CD14-positive monocyte (primary cell): Measurements from ENCODE around the gene HOXB3. TPM values are rescaled to one million over a fixed set of nuclear protein-coding genes. Genes with fewer than 3 reads are reported as not detected.

Experiments used
- DNase-seq, 3 donors: peaks; one replicate each; pipeline ENCODE4 v3.0.0-alpha.2; 2011 to 2022
- H2AFZ ChIP-seq: 2 replicates; pipeline ENCODE4 v1.6.0; 2012; ENCODE audit warnings: mild to moderate bottlenecking, low read depth, low read length, inconsistent platforms; ENCODE audit not compliant: insufficient read depth, poor library complexity, severe bottlenecking
- H3K27ac ChIP-seq, 2 donors: 1 replicate in 1 of 2; 2 replicates in 1 of 2; pipeline ENCODE4 v1.5.1; 2012 to 2013; ENCODE audit warnings: low read length in 2 of 2, control low read depth in 1 of 2, inconsistent platforms in 1 of 2, low read depth in 1 of 2, mild to moderate bottlenecking in 1 of 2
- H3K27me3 ChIP-seq, 2 donors: one replicate each; pipeline versions ENCODE4 v1.6.0 to v1.6.1; 2011 to 2013; ENCODE audit warnings: low read length in 2 of 2; ENCODE audit not compliant: control insufficient read depth in 2 of 2, insufficient read depth in 2 of 2
- H3K36me3 ChIP-seq, 2 donors: replicated peaks in 1 of 2; 1 replicate in 1 of 2; 2 replicates in 1 of 2; pipeline versions ENCODE4 v1.5.1 to v1.6.1; 2012 to 2013; ENCODE audit warnings: low read length in 2 of 2, control low read depth in 1 of 2, inconsistent platforms in 1 of 2, mild to moderate bottlenecking in 1 of 2; ENCODE audit not compliant: insufficient read depth in 2 of 2, control insufficient read depth in 1 of 2
- H3K4me1 ChIP-seq, 2 donors: 1 replicate in 1 of 2; 2 replicates in 1 of 2; pipeline versions ENCODE4 v1.5.1 to v1.6.1; 2012 to 2013; ENCODE audit warnings: low read length in 2 of 2, control low read depth in 1 of 2, inconsistent platforms in 1 of 2, mild to moderate bottlenecking in 1 of 2, moderate library complexity in 1 of 2; ENCODE audit not compliant: insufficient read depth in 2 of 2, control insufficient read depth in 1 of 2
- H3K4me2 ChIP-seq: replicated peaks from 2 replicates; pipeline ENCODE3; 2012; ENCODE audit warnings: low read length, moderate library complexity, mild to moderate bottlenecking; ENCODE audit not compliant: poor library complexity, severe bottlenecking; ENCODE audit errors: extremely low read depth
- H3K4me3 ChIP-seq, 3 experiments: fragments of 200-600 bp in 1 of 3; sonication (generic) in 1 of 3; replicated peaks in 1 of 3; 1 replicate in 2 of 3; 2 replicates in 1 of 3; pipeline ENCODE4 v1.5.1; 2011 to 2013; ENCODE audit warnings: low read length in 3 of 3, mild to moderate bottlenecking in 3 of 3, control low read depth in 2 of 3, low read depth in 2 of 3, inconsistent platforms in 1 of 3, moderate library complexity in 1 of 3
- H3K79me2 ChIP-seq: 2 replicates; pipeline ENCODE4 v1.6.0; 2012; ENCODE audit warnings: mild to moderate bottlenecking, control low read depth, inconsistent platforms, low read length, moderate library complexity; ENCODE audit not compliant: insufficient read depth
- H3K9ac ChIP-seq: 2 replicates; pipeline ENCODE4 v1.6.0; 2017; ENCODE audit warnings: low read length, mild to moderate bottlenecking; ENCODE audit not compliant: insufficient read depth, poor library complexity, severe bottlenecking
- H3K9me3 ChIP-seq, 2 donors: replicated peaks in 1 of 2; 1 replicate in 1 of 2; 2 replicates in 1 of 2; pipeline versions ENCODE4 v1.5.1 to v1.6.1; 2012 to 2013; ENCODE audit warnings: low read length in 2 of 2, control low read depth in 1 of 2; ENCODE audit not compliant: control insufficient read depth in 1 of 2, insufficient read depth in 1 of 2
- H4K20me1 ChIP-seq: 2 replicates; pipeline ENCODE4 v1.6.0; 2012; ENCODE audit warnings: mild to moderate bottlenecking, low read length, control low read depth, moderate library complexity; ENCODE audit not compliant: insufficient read depth
- H3K27ac Mint-ChIP-seq, 7 donors: one replicate each; pipeline ENCODE4 v1.8.0; 2020; ENCODE audit warnings: mild to moderate bottlenecking in 7 of 7, mixed read lengths in 7 of 7, moderate library complexity in 6 of 7, inconsistent platforms in 2 of 7
- H3K27me3 Mint-ChIP-seq, 3 donors: one replicate each; pipeline ENCODE4 v1.8.0; 2021 to 2022; ENCODE audit warnings: low read depth in 3 of 3, mild to moderate bottlenecking in 3 of 3, mixed read lengths in 3 of 3, moderate library complexity in 3 of 3, inconsistent platforms in 1 of 3
- H3K36me3 Mint-ChIP-seq, 2 donors: one replicate each; pipeline ENCODE4 v1.8.0; 2020; ENCODE audit warnings: mixed read lengths in 2 of 2, inconsistent platforms in 1 of 2, mild to moderate bottlenecking in 1 of 2
- H3K4me1 Mint-ChIP-seq: one replicate; pipeline ENCODE4 v1.8.0; 2020; ENCODE audit warnings: mild to moderate bottlenecking, mixed read lengths
- H3K4me3 Mint-ChIP-seq, 2 donors: one replicate each; pipeline ENCODE4 v1.8.0; 2020; ENCODE audit warnings: mild to moderate bottlenecking in 2 of 2, mixed read lengths in 2 of 2, moderate library complexity in 1 of 2
- H3K9me3 Mint-ChIP-seq, 7 donors: one replicate each; pipeline ENCODE4 v1.8.0; 2020 to 2022; ENCODE audit warnings: mixed read lengths in 7 of 7, mild to moderate bottlenecking in 6 of 7, moderate library complexity in 6 of 7, inconsistent platforms in 2 of 7
- CTCF ChIP-seq: fragments of 200-600 bp; IDR thresholded peaks from one replicate; pipeline ENCODE4 v1.8.0; 2022; ENCODE audit warnings: antibody characterized with exemption, mild to moderate bottlenecking
- WGBS: methylation state at CpG from one replicate; pipeline ENCODE4 v1.1.5; 2013; ENCODE audit warnings: missing lambda C conversion rate; ENCODE audit not compliant: insufficient coverage; 5-methylcytosine and 5-hydroxymethylcytosine counted together
- intact Hi-C, 2 donors: fragments of 100-400 bp; cut with micrococcal nuclease; formaldehyde crosslinking; loops; one replicate each; pipeline versions ENCODE4 v1.15.0 to v1.15.1; 2023
- polyA plus RNA-seq, 3 donors: library from polyadenylated mRNA; depleted of rRNA in 1 of 3; unstranded in 2 of 3; stranded (reverse) in 1 of 3; fragments of 300-500 nt in 2 of 3; fragments of >200 nt in 1 of 3; fragmentation: Illumina TruSeq in 2 of 3; gene quantifications; 1 replicate in 2 of 3; 2 replicates in 1 of 3; pipeline ENCODE4 v1.2.3, GENCODE V29; 2012 to 2021

The HOXB3 gene
- polyA plus RNA-seq, 3 donors = 0.56 TPM; not detected in 2

- Mint-ChIP-seq H3K36me3 (peaks cover 8 to 44% of the 10 kb centered on the region in 2 donors), H3K4me3 (peak overlapping the region in 1 of 2 donors; percentile 99)
Measured at GRCh38 chr17:48588528-48588927, 1.5 kb downstream of the HOXB3 start.

DNA sequence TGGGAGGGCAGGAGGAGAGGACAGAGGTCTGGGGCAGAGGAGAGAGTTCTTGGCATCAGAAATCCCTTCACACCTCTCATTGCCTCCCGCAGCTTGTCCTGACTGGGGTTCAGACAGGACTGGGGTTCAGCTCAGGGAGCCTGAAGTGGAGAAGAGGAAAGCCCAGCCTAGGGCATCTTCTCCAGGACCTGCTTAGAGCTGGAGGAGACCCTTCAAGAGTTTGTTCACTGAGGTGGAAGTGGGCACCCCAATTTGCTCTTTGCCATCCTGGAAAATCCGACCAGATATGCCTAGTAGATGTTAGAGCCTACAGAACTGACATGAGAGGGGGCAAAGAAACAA is 2.0 kb downstream of the HOXB3 start:
- H3K9ac ChIP-seq = no peak overlapping the region
- peaks cover 30 to 42% of the 10 kb centered on the region in 2 donors for H3K4me1 ChIP-seq
- peak overlapping the region in 1 of 2 donors; percentile 99 for H3K4me3 Mint-ChIP-seq
- H3K27me3 ChIP-seq = peaks cover 91 to 99% of the 10 kb centered on the region in 2 donors
- no peaks in the 10 kb centered on the region for H4K20me1 ChIP-seq
- no peak for TF ChIP-seq CTCF
- WGBS = 11% methylated on average over 1 of the region's 2 CpGs
- DNase-seq = no peak
- H3K36me3 Mint-ChIP-seq = peaks cover 8 to 44% of the 10 kb centered on the region in 2 donors
- H3K9me3 Mint-ChIP-seq = peaks cover 0 to 30% (median 16%) of the 10 kb centered on the region in 7 donors
- peaks cover 0 to 16% of the 10 kb centered on the region in 2 donors for H3K9me3 ChIP-seq
- H3K27ac Mint-ChIP-seq = no peak overlapping the region
- no peak overlapping the region for H3K4me3 ChIP-seq
- H2AFZ ChIP-seq = no peak overlapping the region
- peaks cover 51% of the 10 kb centered on the region for H3K4me1 Mint-ChIP-seq
- peaks cover 99 to 100% (median 100%) of the 10 kb centered on the region in 3 donors for H3K27me3 Mint-ChIP-seq
- no peaks in the 10 kb centered on the region for H3K79me2 ChIP-seq
- no peak overlapping the region for H3K27ac ChIP-seq
- intact Hi-C loops = no loop called here
- H3K4me2 ChIP-seq = no peak overlapping the region
- H3K36me3 ChIP-seq = no peaks in the 10 kb centered on the region

More at GRCh38 chr17:48588528-48588927, 1.5 kb downstream of the HOXB3 start:
- no CpG with 5 or more reads among the region's 2 CpGs for WGBS
- no peak overlapping the region for H3K27ac ChIP-seq
- no peak for DNase-seq
- H3K4me2 ChIP-seq = no peak overlapping the region
- H3K9me3 Mint-ChIP-seq = peaks cover 0 to 34% (median 16%) of the 10 kb centered on the region in 7 donors
- H3K27ac Mint-ChIP-seq = no peak overlapping the region
- H3K4me1 Mint-ChIP-seq = peaks cover 56% of the 10 kb centered on the region
- intact Hi-C loops = no loop called here
- H3K36me3 ChIP-seq = no peaks in the 10 kb centered on the region
- H3K4me1 ChIP-seq = peaks cover 34 to 46% of the 10 kb centered on the region in 2 donors
- peaks cover 90 to 99% of the 10 kb centered on the region in 2 donors for H3K27me3 ChIP-seq
- no peak overlapping the region for H3K9ac ChIP-seq
- no peaks in the 10 kb centered on the region for H3K79me2 ChIP-seq
- peaks cover 99 to 100% (median 100%) of the 10 kb centered on the region in 3 donors for H3K27me3 Mint-ChIP-seq
- H3K9me3 ChIP-seq = peaks cover 0 to 16% of the 10 kb centered on the region in 2 donors
- H3K4me3 ChIP-seq = no peak overlapping the region
- H2AFZ ChIP-seq = no peak overlapping the region
- H4K20me1 ChIP-seq = no peaks in the 10 kb centered on the region
- TF ChIP-seq CTCF = no peak
